CD4-positive, alpha-beta T cell treated with Interleukin-6 at 100 ng/mL for 8 hours (primary cell): ENCODE data around the gene USP12.
"Not testable (repeated sequence)": the region's sequence is repeated elsewhere in the genome, so short reads cannot be mapped to it uniquely, and the experiment has no call there.

Experiments
- DNase-seq: peaks from one replicate; pipeline ENCODE4 v3.0.0-alpha.2; 2020; ENCODE audit warnings: mixed read lengths, low spot score

USP12 gene

DNA sequence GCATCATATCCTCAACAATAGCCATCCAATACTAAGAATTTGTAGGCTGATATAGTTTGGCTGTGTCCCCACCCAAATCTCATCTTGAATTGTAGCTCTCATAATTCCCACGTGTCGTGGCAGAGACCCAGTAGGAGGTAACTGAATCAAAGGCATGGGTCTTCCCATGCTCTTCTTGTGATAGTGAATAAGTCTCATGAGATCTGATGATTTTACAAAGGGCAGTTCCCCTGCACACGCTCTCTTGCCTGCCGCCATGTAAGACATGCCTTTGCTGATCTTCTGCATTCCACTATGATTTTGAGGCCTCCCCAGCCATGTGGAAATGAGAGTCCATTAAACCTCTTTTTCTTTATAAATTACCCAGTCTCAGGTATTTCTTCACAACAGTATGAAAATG, 48.2 kb downstream of the USP12 start:
- not testable (repeated sequence) for DNase-seq

DNA sequence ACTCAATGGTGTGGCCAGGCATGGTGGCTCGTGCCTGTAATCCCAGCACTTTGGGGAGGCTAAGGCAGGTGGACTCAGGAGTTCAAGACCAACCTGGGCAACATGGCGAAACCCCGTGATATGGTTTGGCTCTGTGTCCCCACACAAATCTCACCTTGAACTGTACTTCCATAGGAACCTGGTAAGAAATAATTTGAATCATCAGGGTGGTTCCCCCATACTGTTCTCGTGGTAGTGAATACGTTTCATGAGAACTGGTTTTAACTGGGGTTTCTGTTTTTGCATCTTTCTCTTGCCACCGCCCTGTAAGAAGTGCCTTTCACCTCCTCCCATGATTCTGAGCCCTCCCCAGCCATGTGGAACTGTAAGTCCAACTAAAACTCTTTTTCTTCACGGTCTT, 49.6 kb downstream of the USP12 start:
- no peak for DNase-seq

DNA sequence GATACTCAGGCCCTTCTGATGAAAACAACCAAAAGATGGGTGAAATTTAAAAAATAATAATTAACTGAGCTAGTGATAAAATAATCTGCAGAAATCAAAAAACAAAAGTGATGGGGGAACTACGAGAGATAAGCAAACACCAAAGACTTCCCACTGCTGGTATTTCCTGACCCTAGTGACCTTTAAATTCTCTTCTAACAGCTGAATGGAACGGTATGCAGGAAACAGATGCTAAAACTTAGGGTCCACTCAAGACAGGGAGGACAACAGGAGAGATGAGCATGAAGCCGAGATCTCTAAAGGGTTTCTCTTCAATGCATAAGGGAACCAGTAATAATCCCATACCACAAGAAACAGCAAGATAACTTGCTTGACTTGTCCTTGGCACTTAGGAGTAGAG, 50.8 kb downstream of the USP12 start:
- DNase-seq, result no peak

DNA sequence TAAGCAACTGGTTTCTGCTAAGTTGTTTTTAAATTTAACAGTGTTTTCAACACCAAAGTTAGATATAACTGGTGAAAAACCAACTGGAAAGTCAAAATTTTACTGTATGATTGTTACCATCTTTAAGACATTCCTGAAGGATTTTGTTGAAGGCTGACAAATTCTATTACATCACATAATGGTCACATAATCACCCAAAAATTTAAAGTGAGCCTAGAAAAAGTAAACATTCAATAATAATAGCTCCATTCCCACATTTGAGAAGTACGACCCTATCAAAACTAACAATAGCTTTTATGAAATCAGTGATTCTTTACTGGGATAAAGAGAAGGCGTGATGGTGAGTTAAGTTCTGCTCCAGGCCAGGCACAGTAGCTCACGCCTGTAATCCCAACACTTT, 51.6 kb downstream of the USP12 start:
- DNase-seq, result no peak

DNA sequence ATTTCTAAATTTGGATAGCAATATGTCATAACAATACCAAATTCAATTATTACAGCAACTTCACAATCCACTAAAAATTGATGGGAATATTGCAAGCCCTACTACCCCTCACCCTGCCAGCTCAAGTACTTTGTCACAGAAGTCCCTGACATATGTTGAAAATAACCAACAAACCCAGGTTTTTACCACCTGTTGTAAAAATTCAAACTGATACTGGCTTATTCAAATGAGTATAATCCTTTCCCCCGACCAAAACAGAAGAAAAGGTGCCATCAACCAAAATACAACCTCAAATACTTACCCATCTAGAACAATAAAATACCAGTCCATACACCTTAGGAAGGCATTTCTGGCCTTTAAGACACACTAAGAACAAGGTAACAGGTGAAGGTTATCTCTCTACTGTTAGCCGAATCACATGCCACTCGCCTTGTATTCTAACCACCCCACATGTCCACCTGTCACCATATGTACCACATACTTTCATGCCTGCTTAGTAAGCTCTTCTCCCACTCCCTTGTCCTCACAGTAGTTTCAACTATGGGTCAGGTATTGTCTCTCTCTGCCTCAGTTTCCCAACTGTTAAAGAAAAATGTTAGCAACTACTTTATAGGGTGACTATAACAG, 53.1 kb downstream of the USP12 start:
- no peak for DNase-seq

DNA sequence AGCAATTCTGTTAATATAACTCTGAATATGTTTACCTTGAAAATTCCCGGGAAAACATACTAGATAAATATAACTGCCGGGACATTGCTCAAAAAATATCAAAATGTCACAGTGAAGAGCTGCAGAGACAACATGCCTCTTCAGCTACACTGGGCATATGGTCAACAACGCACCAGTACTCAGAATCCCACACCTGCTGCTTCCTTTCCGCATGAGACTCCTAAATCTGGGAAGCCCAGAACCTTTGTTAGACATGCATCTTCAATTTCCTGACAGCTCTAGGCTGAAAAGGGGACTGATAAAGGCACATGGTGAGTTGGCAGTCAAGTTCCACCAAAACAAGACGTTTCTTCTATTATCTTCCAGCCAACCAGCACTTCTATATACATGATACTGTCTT, 53.7 kb downstream of the USP12 start:
- no peak for DNase-seq

DNA sequence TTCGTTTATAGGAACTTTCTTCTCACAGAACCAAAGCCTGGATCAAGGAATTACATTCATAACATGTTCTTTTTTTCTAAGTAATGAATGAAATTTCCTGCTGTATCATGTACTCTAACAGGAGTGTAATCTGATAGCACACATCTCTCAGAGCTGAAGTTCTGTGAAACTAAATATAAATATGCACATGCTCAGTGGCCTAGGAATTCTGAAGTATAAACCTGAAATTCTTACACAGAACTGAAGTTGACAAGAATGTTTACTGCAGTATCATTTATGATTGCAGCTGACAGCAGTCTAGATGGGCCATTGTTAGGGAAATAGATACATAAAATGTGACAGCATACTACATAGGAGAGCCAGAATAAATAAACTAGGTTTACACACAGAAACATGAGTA, 54.5 kb downstream of the USP12 start:
- no peak for DNase-seq

DNA sequence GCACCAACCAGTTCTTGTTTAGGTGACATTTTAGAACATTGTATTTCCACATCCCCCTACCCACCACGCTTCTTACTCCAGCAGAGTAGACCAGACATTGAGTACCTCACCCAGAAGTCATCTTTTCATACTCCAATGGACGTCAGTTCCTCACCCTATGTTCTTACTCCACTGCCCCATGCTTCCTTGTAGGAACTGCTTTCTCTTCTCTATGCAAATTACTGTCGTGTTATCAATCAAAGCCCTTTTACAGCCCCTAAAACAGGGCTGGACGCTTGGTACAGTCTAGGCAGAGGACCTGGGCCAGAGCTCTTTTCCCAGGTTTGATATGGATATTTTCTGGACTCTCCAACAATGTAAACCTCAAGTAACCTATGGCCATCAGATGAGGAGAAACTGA, 58.2 kb downstream of the USP12 start:
- DNase-seq, result no peak

DNA sequence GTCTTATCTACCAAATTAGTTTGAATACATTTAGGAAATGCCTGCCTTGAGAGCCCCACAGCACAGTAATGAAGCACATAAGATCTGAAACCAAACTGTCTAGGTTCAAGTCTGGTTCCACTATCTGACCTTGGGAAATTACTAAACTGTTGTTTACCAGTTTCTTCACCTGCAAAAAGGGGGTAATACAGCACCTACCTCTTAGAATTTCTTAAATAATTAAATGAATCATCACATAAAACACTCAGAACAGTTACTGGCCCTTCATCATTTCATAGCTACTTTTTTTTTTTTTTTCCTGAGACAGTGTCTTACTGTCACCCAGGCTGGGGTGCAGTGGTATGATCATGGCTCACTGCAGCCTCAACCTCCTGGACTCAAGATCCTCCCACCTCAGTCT, 59.6 kb downstream of the USP12 start:
- DNase-seq, result no peak

DNA sequence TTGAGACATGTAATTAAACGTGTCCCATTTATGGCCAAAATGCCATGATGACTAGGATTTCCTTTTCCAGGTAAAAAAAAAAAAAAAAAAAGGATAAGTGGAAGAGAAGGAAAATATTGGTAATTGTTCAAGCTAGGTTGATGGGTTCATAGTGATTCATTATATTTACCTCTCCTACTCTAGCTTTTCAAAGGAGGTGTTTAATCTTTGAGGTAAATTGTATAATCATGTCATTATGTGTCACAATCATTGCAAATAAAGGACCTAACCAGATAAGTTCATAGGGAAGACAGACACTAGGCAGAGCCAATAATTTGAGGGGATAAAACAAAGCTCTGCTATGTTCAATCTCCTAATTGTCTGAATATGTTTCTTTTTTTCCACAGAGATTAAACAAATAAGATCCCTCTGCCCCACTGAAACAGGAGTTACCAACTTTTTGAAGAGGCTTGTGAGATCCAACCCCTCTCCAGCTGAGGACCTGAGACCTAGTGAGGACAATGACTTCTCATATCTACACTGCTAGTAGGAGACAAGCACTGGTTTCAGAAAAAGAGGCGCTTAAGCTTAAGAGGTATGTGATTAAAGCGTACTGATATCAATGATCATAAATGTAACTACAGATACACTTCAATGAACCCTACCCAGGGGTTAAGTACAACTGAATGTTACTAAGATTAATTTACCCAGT, 61.4 kb downstream of the USP12 start:
- no peak for DNase-seq

DNA sequence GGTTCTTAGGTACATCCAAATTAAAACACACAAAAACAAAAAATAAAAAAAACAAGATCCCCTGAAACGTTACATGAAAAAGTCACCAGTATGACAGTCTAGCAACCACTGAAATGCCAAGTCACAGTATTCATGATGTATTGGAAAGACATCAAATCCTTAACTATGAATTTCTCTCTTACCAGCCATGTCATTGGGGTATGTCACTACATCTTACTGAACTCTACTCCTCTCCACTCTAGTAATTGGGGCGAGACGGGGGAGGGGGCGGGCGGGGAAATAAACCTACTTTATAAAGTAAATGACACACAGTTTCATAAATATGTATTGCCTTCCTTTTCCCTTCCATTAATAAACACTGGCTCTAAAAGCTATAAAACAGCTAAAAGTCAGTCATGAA, 65.5 kb downstream of the USP12 start:
- DNase-seq, result no peak

DNA sequence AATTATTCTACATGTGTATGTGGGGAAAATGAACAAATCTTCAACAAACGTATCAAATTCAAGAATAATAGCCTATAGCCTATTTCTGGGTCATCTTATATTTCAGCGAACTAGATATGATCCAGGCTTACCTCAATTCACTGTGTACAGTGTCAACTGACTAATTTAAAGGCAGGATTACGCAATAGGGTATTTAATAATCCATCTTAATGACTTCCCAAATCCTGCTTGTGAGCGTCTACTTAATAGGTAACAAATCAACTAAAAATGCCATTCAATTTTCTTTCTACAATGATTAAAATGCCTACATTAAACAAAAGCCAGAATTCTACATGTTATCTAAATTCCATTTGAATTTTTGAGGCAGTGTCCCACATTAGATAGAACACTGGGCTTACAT, 67.0 kb downstream of the USP12 start:
- DNase-seq, result no peak

DNA sequence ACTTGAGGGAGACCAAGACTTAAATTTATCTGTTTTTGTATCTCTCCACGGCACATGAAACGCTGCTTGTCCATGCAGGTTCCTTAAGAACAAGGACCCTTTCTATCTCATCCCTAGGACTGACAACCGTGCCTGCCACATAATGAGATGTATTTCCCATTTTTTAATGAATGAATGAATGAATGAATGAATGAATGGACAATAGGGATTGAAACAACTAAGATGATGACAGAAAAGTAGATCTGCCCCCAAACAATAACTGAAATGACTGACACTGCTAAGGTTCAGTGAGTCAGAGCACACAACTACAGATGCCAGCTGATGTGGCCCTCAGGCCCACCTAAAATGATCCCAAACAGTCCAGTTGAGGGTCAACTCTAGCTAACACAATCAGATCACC, 69.8 kb downstream of the USP12 start:
- no peak for DNase-seq

DNA sequence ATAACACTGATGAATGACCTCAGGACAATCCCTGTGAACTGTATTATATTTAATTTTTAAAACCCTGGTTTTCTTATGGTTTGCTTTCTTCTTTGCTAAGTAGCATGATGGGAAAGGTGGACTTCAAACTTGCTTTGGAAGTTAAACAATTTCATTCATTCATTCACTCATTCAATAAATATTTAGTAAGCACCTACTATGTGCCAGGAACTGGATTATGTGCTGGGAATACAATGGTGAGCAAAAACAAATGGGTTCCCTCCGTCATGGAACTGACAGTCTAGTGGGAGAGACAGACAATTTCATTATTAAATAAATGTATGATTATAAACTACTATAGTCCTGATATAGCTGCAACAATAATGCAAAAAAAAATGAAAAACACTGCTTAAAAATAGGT, 70.3 kb downstream of the USP12 start:
- no peak for DNase-seq

DNA sequence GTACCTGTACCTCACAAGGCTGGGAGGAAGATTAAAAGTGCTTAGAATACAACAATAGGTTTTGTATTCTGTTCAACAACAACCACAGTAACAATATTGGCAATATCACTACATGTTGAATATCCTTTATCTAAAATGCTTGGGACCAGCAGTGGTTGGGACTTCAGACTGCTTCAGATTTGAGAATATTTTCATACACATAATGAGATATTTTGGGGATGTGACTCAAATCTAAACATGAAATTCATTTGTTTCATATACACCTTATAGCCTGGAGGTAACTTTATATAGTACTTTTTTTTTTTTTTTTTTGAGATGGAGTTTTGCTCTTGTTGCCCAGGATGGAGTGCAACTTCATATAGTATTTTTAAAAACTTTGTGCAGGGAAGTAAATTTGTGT, 73.9 kb downstream of the USP12 start:
- DNase-seq, result no peak

DNA sequence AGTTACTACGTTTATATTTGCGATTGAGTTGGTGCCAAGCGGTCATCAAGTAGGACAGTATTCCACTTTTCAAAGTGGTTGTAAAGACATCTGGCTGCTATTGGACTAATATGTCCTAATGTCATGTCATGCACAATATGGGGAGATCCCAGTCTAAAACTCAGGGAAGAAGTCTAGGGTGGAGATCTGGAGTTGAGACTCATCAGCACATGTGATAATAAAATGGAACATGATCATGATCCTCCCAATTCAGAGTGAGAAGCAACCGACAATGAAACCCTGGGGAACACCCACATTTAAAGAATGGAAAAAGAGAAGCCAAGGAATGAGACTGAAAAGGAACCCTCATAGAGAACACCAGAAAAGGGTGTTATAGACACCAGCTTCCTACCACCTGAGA, 80.2 kb downstream of the USP12 start:
- no peak for DNase-seq

DNA sequence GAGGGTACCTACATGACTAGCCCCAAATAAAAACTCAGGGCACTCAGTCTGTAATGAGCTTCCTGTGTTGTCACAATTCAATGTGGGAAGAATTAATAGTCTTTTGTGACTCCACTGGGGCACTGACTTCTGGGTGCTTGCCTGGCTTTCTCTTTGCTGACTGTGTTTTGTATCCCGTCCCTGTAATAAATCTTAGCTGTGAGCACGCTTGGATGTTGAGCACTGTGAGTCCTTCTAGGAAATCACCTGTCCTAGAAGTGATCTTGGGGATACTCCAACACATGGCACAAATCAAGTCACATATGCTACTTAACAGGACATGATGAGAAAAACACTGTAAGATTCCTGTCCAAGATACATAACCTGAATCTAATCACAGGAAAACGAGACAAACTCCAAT, 83.0 kb downstream of the USP12 start:
- DNase-seq, result no peak

DNA sequence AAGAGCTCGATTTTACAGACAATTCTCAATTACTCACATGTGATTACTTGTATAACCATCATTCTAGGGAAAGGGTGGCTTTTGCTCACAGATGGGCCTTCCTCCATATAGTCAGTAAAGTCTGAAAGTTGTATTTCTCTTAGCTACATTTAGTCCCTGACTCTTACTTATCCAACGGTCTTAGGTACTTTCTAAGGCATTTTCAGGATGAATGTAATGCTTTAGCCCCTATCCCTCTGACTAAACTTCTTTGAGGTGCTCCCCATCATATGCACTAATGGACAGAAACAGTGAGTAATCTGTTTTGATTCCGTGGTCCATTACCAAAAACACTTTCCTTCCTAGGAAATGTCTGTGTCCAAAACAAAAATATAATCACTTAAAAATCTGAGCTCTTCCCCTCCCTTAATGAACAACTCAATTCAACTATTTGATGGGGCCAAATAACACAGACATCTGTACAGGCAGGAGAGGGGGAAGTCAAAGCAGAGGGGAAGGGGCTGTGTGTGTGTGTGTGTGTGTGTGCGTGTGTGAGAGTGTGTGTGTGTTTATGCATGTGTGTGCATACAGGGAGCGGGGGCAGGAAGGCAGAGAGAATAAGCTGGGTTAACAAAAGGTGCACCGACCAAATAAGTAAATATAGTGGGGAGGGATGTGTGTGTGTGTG, 84.9 kb downstream of the USP12 start:
- no peak for DNase-seq

DNA sequence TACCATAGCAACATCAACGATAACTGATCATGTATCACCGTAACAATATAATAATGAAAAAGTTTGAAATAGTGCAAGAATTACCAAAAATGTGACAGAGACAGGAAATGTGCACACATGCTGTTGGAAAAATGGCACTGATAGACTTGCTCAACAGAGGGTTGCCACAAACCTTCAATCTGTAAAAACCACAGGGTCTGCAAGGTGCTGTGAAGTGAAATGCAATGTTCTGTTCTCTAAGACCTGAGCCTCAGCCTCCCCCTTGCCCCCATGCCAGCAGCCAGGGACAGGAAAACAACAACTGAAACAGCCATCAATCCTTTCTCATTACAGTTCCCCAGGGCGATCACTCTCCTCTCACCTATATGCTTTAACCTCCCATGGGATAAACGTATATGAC, 88.4 kb downstream of the USP12 start:
- DNase-seq, result no peak

DNA sequence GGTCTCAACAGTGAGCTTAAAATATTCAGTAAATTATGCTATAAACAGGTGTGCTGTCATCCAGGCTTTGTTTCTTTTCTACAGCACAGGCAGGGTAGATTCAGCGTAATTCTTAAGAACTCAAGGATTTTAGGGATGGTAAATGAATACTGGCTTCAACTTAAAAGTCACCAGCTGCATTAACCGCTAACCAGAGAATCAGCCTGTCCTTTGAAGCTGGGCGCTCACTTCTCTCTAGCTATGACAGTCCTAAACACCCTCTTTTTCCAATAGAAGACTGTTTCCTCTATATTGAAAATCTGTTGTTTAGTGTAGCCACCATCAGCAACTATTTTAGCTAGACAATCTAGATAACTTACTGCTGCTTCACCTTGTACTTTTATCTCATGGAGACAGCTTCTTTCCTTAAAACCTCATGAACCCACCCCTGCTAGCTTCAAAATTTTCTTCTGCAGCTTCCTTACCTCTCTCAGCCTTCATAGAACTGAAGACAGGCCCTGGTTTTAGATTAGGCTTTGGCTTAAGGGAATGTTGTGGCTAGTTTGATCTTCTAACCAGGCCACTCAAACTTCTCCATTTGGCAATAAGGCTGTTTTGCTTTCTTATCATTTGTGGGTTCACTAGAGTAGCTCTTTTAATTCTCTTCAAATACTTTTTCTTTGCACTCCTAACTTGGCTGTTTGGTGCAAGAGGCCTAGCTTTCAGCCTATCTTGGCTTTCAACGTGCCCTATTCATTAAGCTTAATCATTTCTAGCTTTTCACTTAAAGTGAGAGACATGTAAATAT, 89.5 kb downstream of the USP12 start:
- DNase-seq, result no peak

DNA sequence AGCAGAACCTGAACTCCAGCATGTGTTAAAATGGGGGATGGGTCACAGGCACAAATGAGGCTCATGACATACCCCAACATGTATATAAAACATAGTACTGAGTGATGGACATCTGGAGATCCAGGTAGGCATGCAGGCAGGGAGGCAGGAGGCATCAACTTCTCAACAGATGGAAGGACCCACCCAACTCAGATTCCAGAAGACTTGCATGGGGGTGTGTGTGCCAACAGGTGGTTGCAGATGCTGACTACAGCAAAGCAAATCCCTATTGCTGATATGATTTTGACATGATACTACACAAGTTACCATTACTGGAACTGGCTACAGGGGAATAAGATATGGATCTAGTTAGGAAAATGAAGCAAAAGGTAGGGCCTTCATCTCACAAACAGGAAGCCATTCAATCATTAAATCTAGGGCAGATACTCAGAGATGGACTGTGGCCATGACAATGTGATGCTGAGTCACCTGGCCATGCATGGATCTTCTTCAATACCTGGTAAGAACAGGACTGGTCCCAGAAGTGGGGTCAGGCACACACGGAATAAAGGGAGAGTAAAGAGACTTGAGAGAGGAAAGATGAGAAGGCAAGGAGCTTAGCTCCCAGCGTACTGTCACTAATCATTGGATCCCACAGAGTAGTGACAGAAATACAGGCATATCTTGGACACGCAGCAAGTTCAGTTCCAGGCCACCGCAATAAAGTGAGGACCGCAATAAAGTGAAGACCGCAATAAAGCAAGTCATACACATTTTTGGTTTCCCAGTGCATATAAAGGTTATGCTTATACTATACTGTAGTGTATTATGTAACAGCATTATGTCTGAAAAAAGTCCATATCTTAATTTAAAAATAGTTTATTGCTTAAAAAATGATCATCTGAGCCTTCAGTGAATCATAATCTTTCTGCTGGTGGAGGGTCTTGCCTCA, 91.3 kb downstream of the USP12 start:
- DNase-seq, result no peak

DNA sequence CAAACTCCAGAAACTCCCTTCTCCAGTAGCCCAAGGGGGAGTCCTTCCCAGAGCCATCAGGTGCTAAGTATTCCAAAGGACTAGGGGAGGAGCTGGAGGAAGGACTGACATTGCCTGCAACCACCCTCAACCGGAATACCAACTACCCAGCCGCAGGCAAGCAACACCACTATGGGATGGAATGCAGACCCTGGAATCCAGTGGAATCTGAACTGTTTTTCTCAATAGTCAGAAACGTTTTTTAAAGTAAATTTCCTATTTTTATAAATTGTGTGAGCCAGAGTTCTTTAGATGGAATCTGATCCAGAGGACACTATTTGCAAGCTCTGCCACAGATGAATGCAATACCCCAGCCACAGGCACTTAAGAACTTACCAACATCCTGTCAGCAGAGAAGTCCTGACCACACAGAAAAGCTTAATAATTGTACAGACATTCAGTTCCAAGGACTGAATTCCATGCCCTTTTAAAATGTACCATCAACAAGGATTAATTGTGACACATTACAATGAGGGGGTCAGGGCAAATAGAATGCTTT, 92.1 kb downstream of the USP12 start:
- no peak for DNase-seq
